ENCODE results near the gene CLPX.
"Not testable (repeated sequence)": the region's sequence is repeated elsewhere in the genome, so short reads cannot be mapped to it uniquely, and the experiment has no call there.

The CLPX gene

DNA sequence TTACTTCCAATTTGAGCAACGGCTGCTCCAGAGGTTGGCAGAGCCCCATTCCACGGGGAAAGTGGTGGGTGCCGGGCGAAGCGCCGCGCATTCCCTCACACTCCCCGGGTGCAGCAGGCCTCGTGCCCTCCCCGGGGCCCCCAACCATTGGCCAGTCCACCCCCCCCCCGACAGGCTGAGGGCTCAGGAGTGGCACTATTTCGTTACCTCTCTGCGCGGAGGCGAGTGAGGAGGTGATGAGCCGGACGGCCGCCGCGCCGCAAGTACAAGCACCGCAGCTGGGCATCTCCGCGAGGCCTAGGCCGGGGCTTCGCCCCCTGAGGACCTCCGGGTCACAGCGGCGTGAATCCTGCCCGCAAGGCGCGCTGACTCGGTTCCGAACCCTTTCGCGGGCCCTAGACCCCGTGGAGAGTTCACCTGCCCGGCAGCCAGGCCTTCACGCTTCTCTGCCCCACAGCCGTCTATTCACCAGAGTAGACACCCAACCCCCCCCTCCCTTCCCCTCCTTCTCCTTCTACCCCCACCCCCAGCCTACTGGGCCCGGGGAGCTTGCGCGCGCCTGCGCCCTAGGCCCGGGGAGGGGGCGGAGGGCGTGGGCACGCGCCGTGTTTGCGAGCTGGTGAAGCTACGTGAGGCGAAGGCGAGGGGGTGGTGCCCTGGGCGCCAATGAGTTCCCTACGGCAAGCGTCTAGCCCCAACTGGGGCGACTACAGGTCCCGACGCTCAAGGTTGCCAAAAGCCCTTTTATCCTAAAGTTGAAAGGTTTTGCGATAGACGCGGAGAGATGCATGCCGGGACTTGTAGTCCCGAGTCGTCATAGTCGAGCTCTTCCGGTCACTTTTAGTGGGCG lies at the start of gene CLPX:
Gene CLPX, minus strand, starts transcription at position 475 of the 850 bp plus-strand sequence. Its CDS starts 189 bp downstream, at position 286.
- peak; percentile 78 for DNase-seq

GRCh38 chr15:65233696-65234095 lies 48.6 kb upstream of the CLPX start:
- DNase-seq: no peak

DNA sequence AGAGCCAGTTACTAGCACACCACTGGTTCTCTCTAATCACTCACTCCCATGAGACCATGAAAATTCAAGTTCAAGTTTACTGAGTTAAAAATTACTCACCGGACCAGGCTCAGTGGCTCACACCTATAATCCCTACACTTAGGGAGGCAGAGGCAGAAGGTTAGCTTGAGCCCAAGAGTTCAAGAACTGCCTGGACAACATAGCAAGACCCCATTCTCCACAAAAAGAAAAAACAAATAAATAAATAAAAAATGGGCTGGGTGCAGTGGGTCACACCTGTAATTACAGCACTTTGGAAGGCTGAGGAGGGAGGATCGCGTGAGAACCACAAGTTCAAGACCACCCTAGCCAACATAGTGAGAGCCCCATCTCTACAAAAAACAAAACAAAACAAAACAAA lies 47.4 kb upstream of the CLPX start:
- no peak for DNase-seq

DNA sequence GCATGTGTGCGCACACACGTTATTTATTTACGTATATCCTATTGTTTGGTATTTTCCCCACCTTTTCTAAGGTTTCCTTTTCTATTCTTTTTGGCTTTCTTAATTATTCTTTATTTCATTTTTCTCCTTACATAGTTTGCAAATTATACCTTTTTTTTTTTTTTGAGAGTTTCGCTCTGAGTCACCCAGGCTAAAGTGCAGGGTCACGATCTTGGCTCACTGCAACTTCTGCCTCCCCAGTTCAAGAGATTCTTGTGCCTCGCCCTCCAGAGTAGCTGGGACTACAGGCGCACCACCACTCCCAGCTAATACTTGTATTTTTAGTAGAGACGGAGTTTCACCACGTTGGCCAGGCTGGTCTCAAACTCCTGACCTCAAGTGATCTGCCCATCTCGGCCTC lies 46.2 kb upstream of the CLPX start:
- DNase-seq: no peak

DNA sequence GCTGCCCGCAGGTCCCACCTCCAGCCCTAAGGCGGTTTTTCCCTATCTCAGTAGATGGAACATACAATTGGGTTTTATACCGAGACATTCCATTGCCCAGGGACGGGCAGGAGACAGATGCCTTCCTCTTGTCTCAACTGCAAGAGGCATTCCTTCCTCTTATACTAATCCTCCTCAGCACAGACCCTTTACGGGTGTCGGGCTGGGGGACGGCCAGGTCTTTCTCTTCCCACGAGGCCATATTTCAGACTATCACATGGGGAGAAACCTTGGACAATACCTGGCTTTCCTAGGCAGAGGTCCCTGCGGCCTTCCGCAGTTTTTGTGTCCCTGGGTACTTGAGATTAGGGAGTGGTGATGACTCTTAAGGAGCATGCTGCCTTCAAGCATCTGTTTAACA lies 41.8 kb upstream of the CLPX start:
- not testable (repeated sequence) for DNase-seq

GRCh38 chr15:65226221-65226620 lies 41.1 kb upstream of the CLPX start:
- no peak for DNase-seq

- no peak for DNase-seq
Observed at GRCh38 chr15:65223996-65224395, 38.9 kb upstream of the CLPX start.

GRCh38 chr15:65222891-65223290 lies 37.7 kb upstream of the CLPX start:
- no peak for DNase-seq

DNA sequence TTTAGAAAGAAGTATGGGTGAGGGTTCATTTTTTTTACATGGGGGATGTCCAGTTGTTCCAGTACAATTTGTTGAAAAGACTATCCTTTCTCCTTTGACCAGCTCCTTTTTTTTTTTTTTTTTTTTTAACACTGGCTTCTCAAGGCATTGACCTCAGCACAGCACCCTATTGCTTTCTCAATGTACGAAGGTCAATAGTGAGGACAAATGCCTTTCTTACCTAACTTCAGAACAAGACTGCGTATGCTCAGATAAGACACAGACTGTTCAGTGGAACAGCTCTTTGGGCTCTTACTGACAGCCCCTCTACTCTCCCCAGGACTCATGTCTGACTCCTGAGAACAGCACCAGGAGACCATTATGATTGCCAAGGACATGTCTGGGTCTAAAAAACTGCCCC lies 36.6 kb upstream of the CLPX start:
- DNase-seq: no peak

DNA sequence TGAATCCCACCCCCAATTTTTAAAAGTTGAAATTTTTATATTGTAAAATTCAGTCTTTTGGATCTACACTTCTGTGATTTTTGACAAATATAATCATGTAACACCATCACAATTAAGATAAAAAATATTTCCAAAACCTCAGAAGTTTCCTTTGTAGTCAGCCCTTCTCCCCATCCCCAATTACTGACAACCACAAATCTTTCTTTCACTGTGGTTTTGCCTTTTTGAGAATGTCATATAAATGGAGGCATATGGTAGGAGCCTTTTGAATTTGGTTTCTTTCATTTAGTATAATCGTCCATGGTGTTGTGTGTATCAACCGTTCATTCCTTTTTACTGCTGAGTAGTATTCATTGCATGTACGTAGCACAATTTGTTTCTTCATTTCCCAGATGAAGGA lies 34.0 kb upstream of the CLPX start:
- no peak for DNase-seq

DNA sequence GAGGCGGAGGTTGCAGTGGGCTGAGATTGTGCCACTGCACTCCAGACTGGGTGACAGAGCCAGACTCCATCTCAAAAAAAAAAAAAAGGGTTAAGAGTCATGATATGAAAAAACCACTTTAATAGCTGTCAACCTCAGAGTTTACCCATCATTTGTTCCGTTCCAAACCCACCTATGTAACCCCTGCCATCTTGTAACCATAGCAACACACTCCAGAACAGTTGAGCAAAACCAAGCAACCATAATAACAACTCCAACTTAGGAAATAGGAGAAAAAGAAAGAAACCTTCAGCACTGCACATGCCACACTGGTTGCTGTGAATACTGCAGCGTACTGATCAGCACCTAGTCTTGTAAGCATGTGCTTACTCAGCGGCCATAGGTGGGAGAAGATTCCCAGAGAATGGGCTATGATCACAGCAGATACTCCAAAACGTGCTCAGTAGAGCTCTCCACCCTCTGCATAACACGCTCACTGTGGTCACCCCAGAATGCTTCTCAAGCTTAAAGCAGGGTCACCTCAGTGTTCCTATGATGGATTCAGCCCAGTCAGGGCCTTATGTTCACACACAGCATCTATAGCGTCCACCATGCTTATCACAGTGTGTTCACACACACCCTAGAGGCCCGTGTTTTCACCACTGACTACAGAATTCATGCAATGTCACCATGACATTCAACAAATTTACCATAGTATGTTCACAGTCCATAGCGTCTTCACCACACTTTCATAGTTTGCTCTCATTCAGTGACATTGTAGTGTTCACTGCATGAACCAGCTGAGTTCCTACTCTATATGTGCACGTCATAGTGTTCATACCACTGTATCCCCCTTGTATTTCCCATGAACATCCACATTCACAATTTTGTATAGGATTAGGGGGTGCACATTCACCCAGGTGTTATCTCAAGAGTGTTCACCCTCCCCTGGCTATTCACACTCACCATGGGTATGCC lies 32.7 kb upstream of the CLPX start:
- DNase-seq: no peak

DNA sequence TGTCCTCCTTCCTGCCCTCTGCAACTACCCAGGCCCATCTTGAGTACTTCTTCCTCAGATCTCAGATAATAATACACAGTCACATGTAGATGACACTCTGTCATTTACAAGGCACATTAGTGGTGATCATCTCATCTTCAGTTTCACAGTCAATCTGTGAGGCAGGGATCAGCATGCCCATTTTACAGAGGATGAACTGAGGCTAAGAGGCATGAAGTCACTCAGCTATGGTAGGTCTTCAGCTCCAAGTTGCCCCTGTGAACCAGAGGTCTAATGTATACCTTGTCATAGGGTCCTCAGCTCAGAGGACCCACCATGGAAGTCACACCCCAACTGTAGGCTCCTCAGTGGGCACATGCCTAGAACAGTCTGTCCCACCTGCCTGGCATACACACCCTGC lies 30.4 kb upstream of the CLPX start:
- no peak for DNase-seq

GRCh38 chr15:65214010-65214409 lies 28.9 kb upstream of the CLPX start:
- DNase-seq: no peak

GRCh38 chr15:65213241-65213640 lies 28.1 kb upstream of the CLPX start:
- no peak for DNase-seq

GRCh38 chr15:65212097-65212496 lies 27.0 kb upstream of the CLPX start:
- no peak for DNase-seq

DNA sequence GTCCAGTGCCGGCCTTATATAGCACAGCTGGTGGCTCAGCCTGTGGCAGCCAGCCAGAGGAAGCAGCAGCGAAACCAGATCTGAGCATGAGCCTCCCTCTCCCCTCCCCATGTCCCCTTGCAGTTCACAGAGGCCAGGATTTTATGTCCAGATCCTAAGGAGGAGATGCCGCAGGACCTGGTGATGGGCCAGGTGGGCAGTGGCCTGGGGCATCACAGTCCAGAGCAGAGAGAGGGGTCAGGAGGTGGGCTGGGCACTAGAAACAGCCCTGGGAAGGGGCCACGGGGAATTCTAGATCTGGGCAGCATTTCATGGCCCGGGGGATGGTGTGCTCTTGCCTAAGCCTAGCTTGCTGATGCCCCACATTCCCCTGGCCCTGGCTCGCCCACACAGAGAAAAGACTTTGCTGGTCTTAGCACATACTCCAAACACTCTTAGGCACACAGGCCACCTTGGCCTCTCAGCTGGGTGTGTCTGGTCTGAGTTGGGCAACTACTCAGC lies 26.4 kb upstream of the CLPX start:
- DNase-seq: no peak

- DNase-seq: no peak
Observed at GRCh38 chr15:65210770-65211481, 25.8 kb upstream of the CLPX start, which contains the start of gene CILP. Gene CILP, minus strand, starts transcription at chr15:65211473. Its CDS starts 1,718 bp downstream, at chr15:65209755.

- no peak for DNase-seq
Observed at GRCh38 chr15:65209701-65210643, 24.8 kb upstream of the CLPX start.

GRCh38 chr15:65208647-65209046 lies 23.5 kb upstream of the CLPX start:
- no peak for DNase-seq

GRCh38 chr15:65207280-65207840 lies 22.2 kb upstream of the CLPX start:
- no peak for DNase-seq

DNA sequence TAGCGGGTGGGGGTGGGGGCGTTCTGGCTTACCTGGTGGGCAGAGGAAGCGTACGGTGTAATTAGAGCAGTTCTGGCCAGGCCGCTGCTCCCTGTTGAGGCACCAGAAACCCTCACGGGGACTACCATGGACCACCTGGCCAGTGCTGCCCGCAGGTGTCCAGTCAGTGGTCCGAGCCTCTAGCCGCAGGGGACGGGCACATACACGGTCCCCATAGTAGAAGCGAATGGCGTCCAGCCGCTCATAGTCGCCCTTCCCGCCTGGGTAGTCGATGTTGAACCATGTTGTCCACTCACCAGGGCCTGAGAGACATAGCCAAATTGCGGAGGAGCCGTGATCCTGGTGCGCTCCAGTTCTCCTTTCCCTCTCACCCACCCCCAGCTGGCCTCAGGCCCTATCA lies 21.6 kb upstream of the CLPX start:
- no peak for DNase-seq

Data from inflammatory macrophage treated with lipopolysaccharide for 4 hours (primary cell).